Gastrocnemius medialis (tissue), 4 donors: ENCODE data around the gene ROR2.

Source experiments
- POLR2A ChIP-seq, 2 donors: fragments of 450-650 bp; IDR thresholded peaks; one replicate each; pipeline ENCODE4 v1.6.1; 2017; ENCODE audit warnings: antibody characterized with exemption in 2 of 2, mild to moderate bottlenecking in 2 of 2, moderate library complexity in 2 of 2
- TF ChIP-seq, protein P1 (sequence below), 5 experiments: fragments of 450-650 bp in 3 of 5; fragments of 200-600 bp in 2 of 5; sonication (generic) in 2 of 5; IDR thresholded peaks in 4 of 5; conservative IDR thresholded peaks in 1 of 5; 1 replicate in 4 of 5; 2 replicates in 1 of 5; pipeline ENCODE4 v1.5.1; 2016 to 2019; ENCODE audit warnings: antibody characterized with exemption in 5 of 5, mild to moderate bottlenecking in 3 of 5, moderate library complexity in 3 of 5

- TF ChIP-seq POLR2A (IDR thresholded peaks at IDR 0.05), result no peak
- TF ChIP-seq, protein P1, sequence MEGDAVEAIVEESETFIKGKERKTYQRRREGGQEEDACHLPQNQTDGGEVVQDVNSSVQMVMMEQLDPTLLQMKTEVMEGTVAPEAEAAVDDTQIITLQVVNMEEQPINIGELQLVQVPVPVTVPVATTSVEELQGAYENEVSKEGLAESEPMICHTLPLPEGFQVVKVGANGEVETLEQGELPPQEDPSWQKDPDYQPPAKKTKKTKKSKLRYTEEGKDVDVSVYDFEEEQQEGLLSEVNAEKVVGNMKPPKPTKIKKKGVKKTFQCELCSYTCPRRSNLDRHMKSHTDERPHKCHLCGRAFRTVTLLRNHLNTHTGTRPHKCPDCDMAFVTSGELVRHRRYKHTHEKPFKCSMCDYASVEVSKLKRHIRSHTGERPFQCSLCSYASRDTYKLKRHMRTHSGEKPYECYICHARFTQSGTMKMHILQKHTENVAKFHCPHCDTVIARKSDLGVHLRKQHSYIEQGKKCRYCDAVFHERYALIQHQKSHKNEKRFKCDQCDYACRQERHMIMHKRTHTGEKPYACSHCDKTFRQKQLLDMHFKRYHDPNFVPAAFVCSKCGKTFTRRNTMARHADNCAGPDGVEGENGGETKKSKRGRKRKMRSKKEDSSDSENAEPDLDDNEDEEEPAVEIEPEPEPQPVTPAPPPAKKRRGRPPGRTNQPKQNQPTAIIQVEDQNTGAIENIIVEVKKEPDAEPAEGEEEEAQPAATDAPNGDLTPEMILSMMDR (IDR thresholded peaks at IDR 0.05 in 4 of 5, conservative IDR thresholded peaks at IDR 0.05 in 1 of 5), result no peak
Measured at GRCh38 chr9:91958174-91958573, 8.1 kb upstream of the ROR2 start.
